Dermis blood vessel endothelial cell (primary cell): ENCODE measurements around the gene DACT1. TPM values are rescaled to one million over a fixed set of nuclear protein-coding genes. Genes with fewer than 3 reads are reported as not detected.

ENCODE experiments used
- DNase-seq: peaks from one replicate; pipeline ENCODE4 v3.0.0; 2010
- total RNA-seq: library from RNA; depleted of rRNA; stranded (reverse); fragments of >200 nt; gene quantifications from 2 replicates; pipeline ENCODE4 v1.2.3, GENCODE V29; 2014

DACT1 gene
- total RNA-seq, 1 donor from 2014 or later: 0.34 TPM

DNA sequence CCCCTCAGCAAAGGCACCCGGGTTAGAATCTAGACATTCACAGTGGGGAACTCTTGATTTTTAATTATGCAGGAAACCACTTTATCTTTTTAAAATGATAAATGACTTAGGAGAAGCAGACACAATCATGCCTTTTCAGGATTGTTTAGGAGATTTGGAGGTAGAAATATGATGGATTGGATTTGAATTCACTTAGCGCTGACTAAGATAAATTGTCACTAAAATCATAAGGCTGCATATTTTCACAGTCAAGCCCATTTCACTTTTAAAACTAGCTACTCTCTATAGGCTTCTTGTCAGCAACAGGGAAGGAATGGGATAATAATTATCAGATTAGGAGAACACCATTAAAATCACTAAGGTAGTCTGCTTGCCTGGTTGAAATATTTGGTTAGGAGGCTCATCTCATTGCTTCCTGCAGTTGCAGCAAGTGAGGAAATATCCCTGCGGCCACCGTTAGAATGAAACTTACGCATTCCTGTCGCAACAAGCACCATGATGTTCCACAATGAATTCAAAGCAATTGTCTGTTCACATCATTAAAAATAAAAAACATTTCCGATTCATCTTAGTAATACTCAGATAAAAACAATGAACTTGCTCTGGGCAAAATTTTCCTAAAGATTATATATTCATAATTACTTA, 31.9 kb downstream of the DACT1 start:
- DNase-seq: no peak

DNA sequence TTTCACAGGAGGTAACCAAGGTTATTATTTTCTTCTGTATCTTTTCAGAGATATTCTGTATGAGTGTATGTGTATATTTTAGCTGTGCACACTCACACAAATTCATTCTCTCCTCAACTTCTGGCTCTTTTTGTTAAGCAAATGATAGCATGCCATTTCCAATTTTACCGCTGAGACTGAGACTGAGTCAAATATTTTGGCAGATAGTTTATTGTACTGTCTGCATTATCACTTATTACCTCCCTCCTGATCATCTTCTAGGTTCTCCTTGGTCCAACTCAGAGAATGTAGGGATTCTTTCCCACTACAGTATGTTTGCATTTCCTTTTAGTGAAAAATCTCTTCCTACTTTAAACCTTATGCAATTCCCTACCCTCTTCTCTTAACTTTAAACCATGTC, 33.3 kb downstream of the DACT1 start:
- DNase-seq: no peak

DNA sequence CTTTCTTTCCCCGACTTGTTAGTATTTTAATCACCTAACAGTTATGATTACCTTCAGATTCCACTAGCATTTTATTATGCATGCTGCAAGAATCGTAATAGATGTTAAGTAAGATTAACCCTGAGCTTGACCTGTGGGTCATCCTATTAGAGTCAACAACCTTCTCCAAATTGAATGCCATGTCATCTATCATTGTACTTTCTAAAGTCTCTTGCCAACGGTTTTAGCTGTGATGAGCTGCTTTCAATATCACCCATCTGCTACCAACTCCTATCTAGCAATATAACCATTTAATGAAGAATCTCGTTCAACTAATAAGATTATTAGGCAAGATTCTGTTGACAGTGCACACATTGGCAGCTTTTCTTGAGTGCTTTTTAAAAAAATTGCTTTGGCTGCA, 33.7 kb downstream of the DACT1 start:
- DNase-seq: no peak

DNA sequence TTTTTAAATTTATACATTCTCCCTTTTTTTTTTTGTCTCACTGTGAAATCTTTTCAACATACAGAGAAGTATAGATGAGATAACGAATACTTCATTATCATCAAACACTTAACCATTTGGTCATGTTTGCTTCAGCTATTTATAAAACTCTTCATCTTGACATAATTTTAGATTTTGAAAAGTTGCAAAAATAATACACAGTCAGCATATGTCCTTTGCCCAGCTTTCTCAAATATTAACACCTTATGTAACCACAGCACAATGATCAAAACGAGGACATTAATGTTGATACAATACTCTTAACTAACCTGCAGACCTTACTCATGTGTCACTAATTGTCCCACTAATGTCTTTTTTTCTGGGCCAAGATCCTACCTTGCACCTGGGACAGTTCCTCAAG, 36.0 kb downstream of the DACT1 start:
- no peak for DNase-seq

- no peak for DNase-seq
These were observed 39.2 kb downstream of the DACT1 start for GRCh38 chr14:58677001-58677400.

GRCh38 chr14:58677517-58677916, 39.8 kb downstream of the DACT1 start:
- no peak for DNase-seq

GRCh38 chr14:58677996-58678395, 40.2 kb downstream of the DACT1 start:
- DNase-seq: no peak

DNA sequence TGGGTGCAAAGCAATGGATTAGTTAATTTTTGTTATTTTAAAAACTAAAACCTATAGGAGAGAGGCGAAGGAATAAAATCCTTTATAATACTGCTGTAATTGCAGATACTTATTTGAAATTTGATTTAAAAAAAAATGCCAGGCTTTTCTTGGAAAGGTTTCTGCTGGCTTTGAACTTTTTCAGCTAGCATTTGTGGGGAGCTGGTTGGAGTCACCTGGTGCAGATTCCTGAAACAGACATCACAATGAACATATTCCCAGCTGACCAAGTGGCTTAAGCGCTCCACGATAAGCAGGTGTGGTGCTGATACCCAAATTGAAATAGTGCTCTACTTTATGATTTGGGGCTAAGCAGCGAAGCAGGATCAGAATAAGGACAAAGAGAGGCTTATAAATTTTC, 42.9 kb downstream of the DACT1 start:
- no peak for DNase-seq

GRCh38 chr14:58687232-58687795, 49.6 kb downstream of the DACT1 start:
- DNase-seq: no peak

DNA sequence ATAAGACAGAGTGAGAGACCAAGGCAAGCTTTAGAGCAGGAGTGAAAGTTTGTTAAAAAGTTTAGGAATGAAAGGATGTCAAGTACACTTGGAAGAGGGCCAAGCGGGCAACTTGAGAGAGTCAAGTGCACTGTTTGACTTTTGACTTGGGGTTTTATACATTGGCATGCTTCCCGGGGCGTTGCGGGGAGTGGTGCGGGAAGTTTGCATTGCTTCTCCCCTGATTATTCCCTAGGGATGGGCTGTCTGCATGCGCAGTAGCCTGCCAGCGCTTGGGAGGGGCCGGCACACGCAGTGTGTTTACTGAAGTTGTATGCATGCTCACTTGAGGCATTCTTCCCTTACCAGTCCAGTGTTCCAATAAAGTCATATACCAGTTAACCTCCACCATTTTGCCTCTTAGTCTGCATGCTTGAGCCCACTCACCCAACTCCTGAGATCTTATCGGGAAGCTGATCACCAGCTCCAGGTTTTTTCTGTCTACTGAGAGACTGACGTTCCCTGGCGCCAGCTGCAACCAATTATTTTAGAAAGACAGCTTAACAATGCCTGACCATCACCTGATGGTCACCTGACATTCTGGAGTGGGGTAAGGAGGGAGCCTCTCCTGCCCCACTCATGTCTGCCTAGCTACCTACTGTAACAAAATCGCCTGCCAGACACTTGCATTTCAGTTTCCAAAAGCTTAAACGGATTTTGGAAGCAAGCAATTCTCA, 53.2 kb downstream of the DACT1 start:
- DNase-seq: no peak

- DNase-seq: no peak
These were observed 55.3 kb downstream of the DACT1 start for GRCh38 chr14:58693048-58693447.

DNA sequence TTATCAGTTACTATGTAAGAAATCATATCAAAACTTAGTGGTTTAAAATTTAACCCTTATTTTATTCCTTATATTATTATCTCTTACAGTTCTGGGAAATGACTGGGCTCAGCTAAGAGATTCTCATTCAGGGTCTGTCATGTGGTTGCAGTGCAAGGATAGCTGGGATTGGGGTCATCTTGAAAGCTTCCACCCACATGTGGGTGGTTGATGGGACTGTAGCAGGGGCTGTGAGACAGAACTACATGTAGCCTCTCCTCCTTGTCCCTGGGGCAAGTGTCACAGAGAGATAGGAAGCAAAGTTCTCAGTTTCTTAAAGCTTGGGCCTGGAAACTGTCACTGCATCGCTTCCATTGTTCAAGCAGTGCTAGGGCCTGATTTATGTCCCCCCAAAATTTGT, 57.8 kb downstream of the DACT1 start:
- DNase-seq: no peak

GRCh38 chr14:58697266-58697929, 59.6 kb downstream of the DACT1 start:
- DNase-seq: no peak

Other genes with a start within 250 kb of the DACT1 start
- not detected in 2 replicates for gene TOMM20L, start 242.0 kb upstream of the DACT1 start, total RNA-seq
- 17.0 and 17.5 TPM in 2 replicates for gene TIMM9, start 210.4 kb upstream of the DACT1 start, total RNA-seq
- 20.9 and 36.8 TPM in 2 replicates for gene KIAA0586, start 210.2 kb upstream of the DACT1 start, total RNA-seq